ENCODE data around the gene CRLF1.

GRCh38 chr19:18608102-18608804 lies 1.7 kb upstream of the CRLF1 start:
- TF ChIP-seq CTCF (IDR thresholded peaks at IDR 0.05; ENCODE audit: low read length), result no peak
- no peak for TF ChIP-seq EZH2 (IDR thresholded peaks at IDR 0.05; ENCODE audit: borderline replicate concordance, low read length)

All from OCI-LY1 (cell line).